ENCODE measurements around the gene TEX13B. TPM values are rescaled to one million over a fixed set of nuclear protein-coding genes. Genes with fewer than 3 reads are reported as not detected.

The TEX13B gene
- total and polyA plus RNA-seq, 2 experiments from 2014 or later, result not detected

- no peak for DNase-seq (ENCODE audit: low spot score)
- Histone ChIP-seq H2AFZ (no peak overlapping the region), H3K9me3 (ENCODE audit: low read depth) (no peaks in the 10 kb centered on the region), H3K9me2 (replicated peaks; ENCODE audit: insufficient read depth) (no peaks in the 10 kb centered on the region), H3K4me1 (ENCODE audit: insufficient read depth) (no peaks in the 10 kb centered on the region), H3K27ac (no peak overlapping the region), H3K79me2 (no peaks in the 10 kb centered on the region), H3K36me3 (replicated peaks; ENCODE audit: insufficient read depth, low read depth) (no peaks in the 10 kb centered on the region), H3K27me3 (no peaks in the 10 kb centered on the region), H3K4me3 (no peak overlapping the region), H3K4me2 (no peak overlapping the region), H4K20me1 (ENCODE audit: insufficient read depth, poor library complexity, severe bottlenecking) (no peaks in the 10 kb centered on the region)
- no peak for TF ChIP-seq EZH2 (IDR thresholded peaks at IDR 0.05; ENCODE audit: borderline replicate concordance)
- no peak for TF ChIP-seq EZH2phosphoT487 (IDR thresholded peaks at IDR 0.05; ENCODE audit: low read depth, severe bottlenecking, unreplicated experiment)
- no peak for TF ChIP-seq CTCF (IDR thresholded peaks at IDR 0.05; ENCODE audit: poor library complexity)
These were observed 2.6 kb downstream of the TEX13B start for GRCh38 chrX:107979534-107979933.

GRCh38 chrX:107978707-107979307 is 3.4 kb downstream of the TEX13B start:
- H4K20me1 ChIP-seq (ENCODE audit: insufficient read depth, poor library complexity, severe bottlenecking), result no peaks in the 10 kb centered on the region
- no peak overlapping the region for H3K4me3 ChIP-seq
- H3K27me3 ChIP-seq, result no peaks in the 10 kb centered on the region
- peak; percentile 21 for DNase-seq (ENCODE audit: low spot score)
- no peak for TF ChIP-seq EZH2phosphoT487 (IDR thresholded peaks at IDR 0.05; ENCODE audit: low read depth, severe bottlenecking, unreplicated experiment)
- TF ChIP-seq CTCF (IDR thresholded peaks at IDR 0.05; ENCODE audit: poor library complexity), result peak; percentile 42
- TF ChIP-seq EZH2 (IDR thresholded peaks at IDR 0.05; ENCODE audit: borderline replicate concordance), result no peak
- no peaks in the 10 kb centered on the region for H3K9me3 ChIP-seq (ENCODE audit: low read depth)
- no peaks in the 10 kb centered on the region for H3K79me2 ChIP-seq
- H2AFZ ChIP-seq, result no peak overlapping the region
- no peaks in the 10 kb centered on the region for H3K9me2 ChIP-seq (replicated peaks; ENCODE audit: insufficient read depth)
- H3K36me3 ChIP-seq (replicated peaks; ENCODE audit: insufficient read depth, low read depth), result no peaks in the 10 kb centered on the region
- 56% methylated on average over 3 of the region's 3 CpGs for WGBS (ENCODE audit: low lambda C conversion rate, missing lambda C conversion rate)
- H3K27ac ChIP-seq, result no peak overlapping the region
- no peaks in the 10 kb centered on the region for H3K4me1 ChIP-seq (ENCODE audit: insufficient read depth)
- H3K4me2 ChIP-seq, result no peak overlapping the region

- H3K27me3 ChIP-seq, result no peaks in the 10 kb centered on the region
- TF ChIP-seq EZH2phosphoT487 (IDR thresholded peaks at IDR 0.05; ENCODE audit: low read depth, severe bottlenecking, unreplicated experiment), result no peak
- no peak for TF ChIP-seq CTCF (IDR thresholded peaks at IDR 0.05; ENCODE audit: poor library complexity)
- no peak overlapping the region for H3K27ac ChIP-seq
- H3K4me3 ChIP-seq, result no peak overlapping the region
- no peaks in the 10 kb centered on the region for H3K9me2 ChIP-seq (replicated peaks; ENCODE audit: insufficient read depth)
- H3K4me1 ChIP-seq (ENCODE audit: insufficient read depth), result no peaks in the 10 kb centered on the region
- no peaks in the 10 kb centered on the region for H4K20me1 ChIP-seq (ENCODE audit: insufficient read depth, poor library complexity, severe bottlenecking)
- no peaks in the 10 kb centered on the region for H3K9me3 ChIP-seq (ENCODE audit: low read depth)
- no peaks in the 10 kb centered on the region for H3K36me3 ChIP-seq (replicated peaks; ENCODE audit: insufficient read depth, low read depth)
- no peak overlapping the region for H3K4me2 ChIP-seq
- 81% methylated on average over 4 of the region's 4 CpGs for WGBS (ENCODE audit: low lambda C conversion rate, missing lambda C conversion rate)
- no peak overlapping the region for H2AFZ ChIP-seq
- no peak for DNase-seq (ENCODE audit: low spot score)
- H3K79me2 ChIP-seq, result no peaks in the 10 kb centered on the region
These were observed 4.1 kb downstream of the TEX13B start for GRCh38 chrX:107978071-107978470.

GRCh38 chrX:107971636-107972035 is 10.5 kb downstream of the TEX13B start:
- H3K79me2 ChIP-seq, result no peaks in the 10 kb centered on the region
- H4K20me1 ChIP-seq (ENCODE audit: insufficient read depth, poor library complexity, severe bottlenecking), result no peaks in the 10 kb centered on the region
- no peaks in the 10 kb centered on the region for H3K27me3 ChIP-seq
- no peaks in the 10 kb centered on the region for H3K36me3 ChIP-seq (replicated peaks; ENCODE audit: insufficient read depth, low read depth)
- no peaks in the 10 kb centered on the region for H3K4me1 ChIP-seq (ENCODE audit: insufficient read depth)
- H3K9me2 ChIP-seq (replicated peaks; ENCODE audit: insufficient read depth), result no peaks in the 10 kb centered on the region
- no peak overlapping the region for H3K4me3 ChIP-seq
- no peak for TF ChIP-seq CTCF (IDR thresholded peaks at IDR 0.05; ENCODE audit: poor library complexity)
- TF ChIP-seq EZH2 (IDR thresholded peaks at IDR 0.05; ENCODE audit: borderline replicate concordance), result no peak
- no peak for TF ChIP-seq EZH2phosphoT487 (IDR thresholded peaks at IDR 0.05; ENCODE audit: low read depth, severe bottlenecking, unreplicated experiment)
- no peak overlapping the region for H3K4me2 ChIP-seq
- no peak overlapping the region for H3K27ac ChIP-seq
- no peak for DNase-seq (ENCODE audit: low spot score)
- 68% methylated on average over 3 of the region's 3 CpGs for WGBS (ENCODE audit: low lambda C conversion rate, missing lambda C conversion rate)
- no peaks in the 10 kb centered on the region for H3K9me3 ChIP-seq (ENCODE audit: low read depth)
- no peak overlapping the region for H2AFZ ChIP-seq
